Measurements from ENCODE around the gene GDF15.
"Not testable (repeated sequence)": the region's sequence is repeated elsewhere in the genome, so short reads cannot be mapped to it uniquely, and the experiment has no call there.

Gene GDF15

DNA sequence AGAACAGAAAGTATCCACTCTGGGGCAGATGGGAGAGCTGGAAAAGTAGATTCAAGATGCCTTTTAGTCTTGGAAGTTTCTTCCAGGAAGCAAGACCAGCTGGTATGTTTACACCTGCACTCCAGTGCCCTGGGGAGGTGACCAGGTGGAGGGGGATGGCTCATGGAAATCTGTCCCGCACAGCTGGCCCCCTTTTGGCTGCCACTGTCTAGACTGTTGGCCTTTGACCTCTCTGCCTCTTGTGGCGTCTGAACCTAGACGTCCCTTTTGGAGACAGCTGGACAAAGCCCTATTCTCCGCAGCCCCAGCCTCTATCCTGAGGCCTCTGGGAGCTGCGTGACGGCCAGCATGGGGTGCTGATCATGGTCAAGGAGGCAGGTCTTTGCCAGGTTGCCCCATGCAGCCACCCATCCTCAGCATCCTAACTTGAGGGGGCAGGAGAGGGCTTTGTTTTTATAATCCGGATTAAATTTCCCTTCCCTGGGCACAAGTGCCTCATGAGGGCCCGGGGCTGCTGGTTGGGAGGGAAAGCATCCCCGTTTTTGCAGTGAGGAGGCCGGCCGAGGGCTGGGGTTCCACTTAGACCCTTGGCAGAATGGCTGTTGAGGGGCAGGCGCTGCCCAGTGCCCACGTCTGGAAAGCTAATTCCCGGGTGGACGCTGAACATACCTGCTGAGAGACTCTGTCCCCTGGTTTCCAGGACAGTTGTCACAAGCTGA lies 17.3 kb upstream of the GDF15 start:
- H3K4me1 ChIP-seq (ENCODE audit: control insufficient read depth, insufficient read depth, low read length): peaks cover 4% of the 10 kb centered on the region
- H3K36me3 ChIP-seq (ENCODE audit: control insufficient read depth, insufficient read depth, low read length): no peaks in the 10 kb centered on the region
- H3K27ac ChIP-seq (ENCODE audit: low read depth, low read length): no peak overlapping the region
- no peak overlapping the region for H3K4me3 ChIP-seq (ENCODE audit: low read length)
- H3K9ac ChIP-seq (ENCODE audit: low read length): no peak overlapping the region
- H3K27me3 ChIP-seq (ENCODE audit: control insufficient read depth, insufficient read depth, low read length): no peaks in the 10 kb centered on the region

DNA sequence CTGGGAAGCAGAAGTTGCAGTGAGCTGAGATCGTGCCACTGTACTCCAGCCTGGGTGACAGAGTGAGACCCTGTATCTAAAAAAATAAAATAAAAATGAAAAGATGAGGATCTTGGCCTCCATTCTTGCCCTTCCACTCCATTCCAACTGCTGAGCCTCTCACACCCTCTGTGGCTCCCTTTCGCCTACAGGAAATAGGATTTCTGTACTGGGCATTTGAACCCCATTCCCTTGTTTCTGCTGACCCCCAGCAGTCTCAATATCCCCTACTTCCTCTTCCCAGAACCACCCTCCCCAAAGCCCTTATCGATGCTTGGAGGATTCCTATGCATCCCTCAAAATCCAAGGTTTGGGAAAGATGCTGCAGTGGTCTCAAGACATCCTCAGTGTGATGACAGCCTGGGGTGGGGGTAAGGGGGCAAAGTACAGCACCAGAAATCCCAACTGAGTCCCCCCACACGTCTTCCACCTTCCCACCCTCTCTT lies 12.5 kb upstream of the GDF15 start:
- H3K9ac ChIP-seq (ENCODE audit: low read length): no peak overlapping the region
- H3K36me3 ChIP-seq (ENCODE audit: control insufficient read depth, insufficient read depth, low read length): no peaks in the 10 kb centered on the region
- H3K27me3 ChIP-seq (ENCODE audit: control insufficient read depth, insufficient read depth, low read length): no peaks in the 10 kb centered on the region
- no peak overlapping the region for H3K4me3 ChIP-seq (ENCODE audit: low read length)
- peaks cover 5% of the 10 kb centered on the region for H3K4me1 ChIP-seq (ENCODE audit: control insufficient read depth, insufficient read depth, low read length)
- no peak overlapping the region for H3K27ac ChIP-seq (ENCODE audit: low read depth, low read length)

DNA sequence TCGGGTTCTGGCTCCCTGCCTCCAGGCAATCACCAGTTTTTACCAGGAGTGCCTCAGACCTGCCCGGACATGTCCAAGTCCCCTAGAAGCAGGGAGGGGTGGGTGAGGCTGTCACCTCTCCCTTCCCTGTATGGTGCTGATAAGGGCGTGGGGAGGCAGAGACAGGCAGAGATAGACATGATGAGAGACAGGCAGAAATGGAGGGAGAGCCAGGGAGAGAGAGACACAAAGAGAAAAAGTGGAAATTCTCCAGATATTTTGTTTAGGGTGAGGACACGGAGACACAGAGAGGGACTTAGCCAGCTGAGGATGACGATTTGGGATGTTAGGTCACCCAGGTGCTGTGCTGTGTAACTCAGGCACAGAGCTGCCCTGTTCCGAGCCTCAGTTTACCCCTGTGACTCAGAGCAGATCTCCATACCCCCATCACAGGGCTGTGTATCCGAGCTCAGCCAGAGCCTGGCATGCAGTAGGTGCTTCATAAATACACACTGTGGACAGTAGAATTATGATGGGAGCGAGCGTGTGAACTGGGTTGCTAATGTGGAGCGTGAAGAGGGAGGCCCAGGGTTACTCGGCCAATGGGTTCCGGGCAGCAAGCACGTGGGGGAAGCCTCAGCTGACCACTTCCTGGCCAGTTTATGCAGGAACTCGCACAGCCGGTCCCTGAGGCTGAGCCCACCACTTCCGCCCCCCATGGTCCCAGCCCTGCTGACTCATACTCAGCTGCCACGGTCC lies 11.9 kb upstream of the GDF15 start:
- Histone ChIP-seq H3K27ac (ENCODE audit: low read depth, low read length) (peak overlapping the region; percentile 65), H3K36me3 (ENCODE audit: control insufficient read depth, insufficient read depth, low read length) (no peaks in the 10 kb centered on the region), H3K4me3 (ENCODE audit: low read length) (peak overlapping the region; percentile 11), H3K27me3 (ENCODE audit: control insufficient read depth, insufficient read depth, low read length) (no peaks in the 10 kb centered on the region), H3K9ac (ENCODE audit: low read length) (no peak overlapping the region), H3K4me1 (ENCODE audit: control insufficient read depth, insufficient read depth, low read length) (peaks cover 5% of the 10 kb centered on the region)

DNA sequence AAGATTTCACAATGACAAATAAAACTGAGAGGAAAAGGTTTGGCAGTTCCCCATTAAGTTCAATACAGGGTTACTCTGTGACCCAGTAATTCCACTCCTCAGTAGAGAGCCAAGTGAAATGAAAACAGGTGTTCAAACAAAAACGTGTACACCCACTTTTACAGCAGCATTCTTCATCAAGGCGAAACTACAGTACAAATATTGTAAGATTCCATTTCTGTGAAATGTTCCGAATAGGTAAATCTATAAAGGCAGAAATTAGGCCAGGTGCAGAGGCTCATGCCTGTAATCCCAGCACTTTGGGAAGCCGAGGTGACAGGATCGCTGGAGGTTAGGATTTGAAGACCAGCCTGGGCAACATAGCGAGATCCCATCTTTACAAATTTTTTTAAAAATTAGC lies 8.9 kb upstream of the GDF15 start:
- no peak overlapping the region for H3K9ac ChIP-seq (ENCODE audit: low read length)
- H3K36me3 ChIP-seq (ENCODE audit: control insufficient read depth, insufficient read depth, low read length): no peaks in the 10 kb centered on the region
- no peak overlapping the region for H3K4me3 ChIP-seq (ENCODE audit: low read length)
- H3K27ac ChIP-seq (ENCODE audit: low read depth, low read length): no peak overlapping the region
- no peaks in the 10 kb centered on the region for H3K27me3 ChIP-seq (ENCODE audit: control insufficient read depth, insufficient read depth, low read length)
- peaks cover 12% of the 10 kb centered on the region for H3K4me1 ChIP-seq (ENCODE audit: control insufficient read depth, insufficient read depth, low read length)

DNA sequence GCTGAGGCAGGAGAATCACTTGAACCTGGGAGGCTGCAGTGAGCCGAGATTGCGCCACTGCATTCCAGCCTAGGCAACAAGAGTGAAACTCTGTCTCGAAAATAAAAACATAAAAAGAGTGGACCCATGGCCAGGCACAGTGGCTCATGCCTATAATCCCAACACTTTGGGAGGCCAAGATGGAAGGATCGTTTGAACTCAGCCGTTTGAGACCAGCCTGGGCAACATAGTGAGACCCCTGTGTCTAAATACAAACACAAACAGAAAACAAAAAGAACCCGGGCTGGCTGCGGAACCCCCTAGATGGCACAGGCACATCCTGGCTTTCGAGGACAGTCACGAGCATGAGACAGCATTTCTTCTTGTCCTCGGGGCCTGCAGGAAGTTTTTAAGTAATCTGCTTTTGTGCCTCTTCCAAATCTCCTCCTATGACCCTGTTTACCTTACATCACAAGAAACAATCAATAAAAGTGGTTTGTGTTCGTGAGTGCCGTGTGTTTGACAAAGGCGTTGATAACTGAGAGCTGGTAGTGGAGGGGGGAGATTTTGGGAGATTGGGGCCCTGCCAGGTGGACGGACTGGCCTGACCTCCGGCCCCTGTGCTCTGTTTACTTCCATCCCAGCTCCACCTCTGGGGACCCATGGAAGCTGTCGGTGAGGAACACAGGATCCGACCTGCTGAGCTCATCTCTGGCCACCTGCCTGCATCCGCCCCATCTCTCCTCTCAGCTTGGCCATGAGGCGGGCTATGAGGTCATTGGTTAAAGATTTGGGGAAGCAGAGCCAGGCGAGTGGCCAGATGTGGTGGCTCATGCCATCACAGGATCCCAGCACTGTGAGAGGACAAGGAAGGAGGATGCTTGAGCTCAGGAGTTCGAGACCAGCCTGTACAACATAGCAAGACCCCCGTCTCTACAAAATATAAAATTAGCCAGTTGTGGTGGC lies 5.9 kb upstream of the GDF15 start:
- Histone ChIP-seq H3K27ac (ENCODE audit: low read depth, low read length) (peak overlapping the region; percentile 45), H3K9ac (ENCODE audit: low read length) (no peak overlapping the region), H3K4me1 (ENCODE audit: control insufficient read depth, insufficient read depth, low read length) (peaks cover 6% of the 10 kb centered on the region)

DNA sequence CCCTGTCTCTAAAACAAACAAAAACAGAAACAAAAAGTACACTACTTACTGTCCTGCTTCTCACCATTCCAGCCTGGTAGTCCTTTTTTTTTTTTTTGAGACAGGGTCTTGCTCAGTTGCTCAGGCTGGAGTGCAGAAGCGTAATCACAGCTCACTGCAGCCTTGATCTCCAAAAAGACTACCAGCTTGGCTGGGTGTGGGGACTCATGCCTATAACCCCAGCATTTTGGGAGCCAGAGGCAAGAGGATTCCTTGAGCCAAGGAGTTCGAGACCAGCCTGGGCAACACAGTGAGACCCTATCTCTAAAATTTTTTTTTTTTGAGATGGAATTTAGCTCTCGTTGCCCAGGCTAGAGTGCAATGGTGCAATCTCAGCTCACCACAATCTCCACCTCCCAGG lies 5.1 kb upstream of the GDF15 start:
- H3K4me3 ChIP-seq (ENCODE audit: low read length): no peak overlapping the region
- no peaks in the 10 kb centered on the region for H3K27me3 ChIP-seq (ENCODE audit: control insufficient read depth, insufficient read depth, low read length)
- H3K4me1 ChIP-seq (ENCODE audit: control insufficient read depth, insufficient read depth, low read length): peaks cover 6% of the 10 kb centered on the region
- no peaks in the 10 kb centered on the region for H3K36me3 ChIP-seq (ENCODE audit: control insufficient read depth, insufficient read depth, low read length)
- H3K27ac ChIP-seq (ENCODE audit: low read depth, low read length): peak overlapping the region; percentile 45
- no peak overlapping the region for H3K9ac ChIP-seq (ENCODE audit: low read length)

More for the DNA sequence above, 5.9 kb upstream of the GDF15 start:
- H3K27me3 ChIP-seq (ENCODE audit: control insufficient read depth, insufficient read depth, low read length): no peaks in the 10 kb centered on the region
- H3K4me3 ChIP-seq (ENCODE audit: low read length): no peak overlapping the region
- H3K36me3 ChIP-seq (ENCODE audit: control insufficient read depth, insufficient read depth, low read length): no peaks in the 10 kb centered on the region

DNA sequence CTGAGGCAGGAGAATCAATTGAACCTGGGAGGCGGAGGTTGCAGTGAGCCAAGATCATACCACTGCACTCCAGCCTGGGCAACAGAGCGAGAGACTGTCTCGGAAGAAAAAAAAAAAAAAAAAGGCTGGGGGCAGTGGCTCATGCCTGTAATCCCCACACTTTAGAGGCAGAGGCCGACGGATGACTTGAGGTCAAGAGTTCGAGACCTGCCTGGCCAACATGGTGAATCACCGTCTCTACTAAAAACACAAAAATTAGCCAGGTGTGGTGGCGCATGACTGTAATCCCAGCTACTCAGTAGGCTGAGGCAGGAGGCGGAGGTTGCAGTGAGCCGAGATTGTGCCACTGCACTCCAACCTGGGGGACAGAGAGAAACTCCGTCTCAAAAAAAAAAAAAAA lies 2.3 kb upstream of the GDF15 start:
- H3K4me3 ChIP-seq (ENCODE audit: low read length); H3K9ac ChIP-seq (ENCODE audit: low read length); H3K27ac ChIP-seq (ENCODE audit: low read depth, low read length); H3K36me3 ChIP-seq (ENCODE audit: control insufficient read depth, insufficient read depth, low read length); H3K27me3 ChIP-seq (ENCODE audit: control insufficient read depth, insufficient read depth, low read length); H3K4me1 ChIP-seq (ENCODE audit: control insufficient read depth, insufficient read depth, low read length): not testable (repeated sequence)

DNA sequence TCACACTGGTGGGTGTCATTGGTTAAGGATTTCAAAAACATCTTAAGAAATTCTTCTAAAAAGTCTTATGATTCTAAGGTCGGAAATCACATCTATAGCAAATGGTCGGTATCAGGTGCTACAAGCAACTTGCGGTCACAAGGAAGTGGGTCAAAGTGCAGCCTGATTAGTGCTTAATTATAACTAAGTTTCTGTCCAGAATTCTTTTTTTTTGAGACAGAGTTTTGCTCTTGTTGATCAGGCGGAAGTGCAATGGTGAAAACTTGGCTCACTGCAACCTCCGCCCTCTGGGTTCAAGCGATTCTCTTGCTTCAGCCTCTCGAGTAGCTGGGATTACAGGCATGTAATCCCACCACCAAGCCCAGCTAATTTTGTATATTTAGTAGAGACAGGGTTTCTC lies 1.2 kb upstream of the GDF15 start:
- Histone ChIP-seq H3K4me1 (ENCODE audit: control insufficient read depth, insufficient read depth, low read length) (peaks cover 6% of the 10 kb centered on the region), H3K27ac (ENCODE audit: low read depth, low read length) (no peak overlapping the region), H3K36me3 (ENCODE audit: control insufficient read depth, insufficient read depth, low read length) (no peaks in the 10 kb centered on the region), H3K9ac (ENCODE audit: low read length) (no peak overlapping the region), H3K4me3 (ENCODE audit: low read length) (no peak overlapping the region), H3K27me3 (ENCODE audit: control insufficient read depth, insufficient read depth, low read length) (peaks cover 5% of the 10 kb centered on the region)

DNA sequence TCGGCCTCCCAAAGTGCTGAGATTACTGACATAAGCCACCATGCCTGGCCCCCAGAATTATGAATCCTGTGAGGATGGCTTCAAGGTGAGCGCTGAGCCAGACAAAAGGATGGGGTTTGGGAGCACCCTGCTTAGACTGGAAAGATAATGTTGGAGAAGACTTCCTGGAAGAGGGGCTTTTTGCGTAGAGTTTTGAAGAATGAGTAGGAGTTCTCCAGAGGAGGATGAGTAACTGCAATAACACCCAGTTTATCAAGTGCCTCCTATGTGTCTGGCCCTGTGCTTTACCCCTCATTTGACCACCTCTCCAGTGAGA lies 641 bp upstream of the GDF15 start:
- no peak overlapping the region for H3K27ac ChIP-seq (ENCODE audit: low read depth, low read length)
- H3K4me1 ChIP-seq (ENCODE audit: control insufficient read depth, insufficient read depth, low read length): peaks cover 3% of the 10 kb centered on the region
- no peak overlapping the region for H3K9ac ChIP-seq (ENCODE audit: low read length)
- peaks cover 5% of the 10 kb centered on the region for H3K27me3 ChIP-seq (ENCODE audit: control insufficient read depth, insufficient read depth, low read length)
- H3K36me3 ChIP-seq (ENCODE audit: control insufficient read depth, insufficient read depth, low read length): no peaks in the 10 kb centered on the region
- H3K4me3 ChIP-seq (ENCODE audit: low read length): no peak overlapping the region

DNA sequence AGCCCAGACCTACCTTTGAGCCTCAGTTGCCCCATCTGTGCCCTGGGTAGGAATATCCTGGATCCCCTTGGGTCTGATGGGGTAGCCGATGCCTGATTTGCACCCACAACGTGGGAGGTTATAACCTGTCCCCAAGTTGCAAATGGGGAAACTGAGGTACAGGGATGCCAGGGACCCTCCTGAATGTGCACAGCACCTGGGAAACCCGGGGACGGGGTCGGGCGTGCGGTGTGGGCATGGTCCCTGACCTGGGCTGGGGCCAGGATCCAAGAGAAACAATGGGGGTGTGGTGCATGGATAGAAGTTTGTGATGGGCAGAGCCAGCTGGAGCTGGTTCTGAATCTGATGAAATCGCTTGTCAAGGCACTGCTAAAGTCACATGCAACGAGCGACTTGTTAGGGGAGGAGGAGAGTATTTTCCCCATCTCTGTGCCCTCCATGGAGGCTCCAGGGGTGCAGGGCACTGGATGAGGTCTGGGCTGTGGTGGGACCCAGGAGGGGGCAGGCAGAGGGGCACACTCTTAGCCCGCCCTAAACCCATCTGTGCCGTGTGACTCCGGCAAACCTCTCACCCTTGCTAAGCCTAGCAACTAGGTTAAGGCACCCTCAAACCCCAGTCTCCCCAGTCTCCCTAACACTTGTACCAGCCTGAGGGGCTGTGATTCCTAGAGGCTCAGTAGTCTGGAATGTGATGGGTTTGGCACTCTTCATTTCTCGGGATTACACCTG lies 749 bp downstream of the GDF15 start:
- no peaks in the 10 kb centered on the region for H3K4me1 ChIP-seq (ENCODE audit: control insufficient read depth, insufficient read depth, low read length)
- H3K27me3 ChIP-seq (ENCODE audit: control insufficient read depth, insufficient read depth, low read length): peaks cover 5% of the 10 kb centered on the region
- H3K36me3 ChIP-seq (ENCODE audit: control insufficient read depth, insufficient read depth, low read length): no peaks in the 10 kb centered on the region
- H3K27ac ChIP-seq (ENCODE audit: low read depth, low read length): no peak overlapping the region
- no peak overlapping the region for H3K9ac ChIP-seq (ENCODE audit: low read length)
- peak overlapping the region; percentile 55 for H3K4me3 ChIP-seq (ENCODE audit: low read length)

DNA sequence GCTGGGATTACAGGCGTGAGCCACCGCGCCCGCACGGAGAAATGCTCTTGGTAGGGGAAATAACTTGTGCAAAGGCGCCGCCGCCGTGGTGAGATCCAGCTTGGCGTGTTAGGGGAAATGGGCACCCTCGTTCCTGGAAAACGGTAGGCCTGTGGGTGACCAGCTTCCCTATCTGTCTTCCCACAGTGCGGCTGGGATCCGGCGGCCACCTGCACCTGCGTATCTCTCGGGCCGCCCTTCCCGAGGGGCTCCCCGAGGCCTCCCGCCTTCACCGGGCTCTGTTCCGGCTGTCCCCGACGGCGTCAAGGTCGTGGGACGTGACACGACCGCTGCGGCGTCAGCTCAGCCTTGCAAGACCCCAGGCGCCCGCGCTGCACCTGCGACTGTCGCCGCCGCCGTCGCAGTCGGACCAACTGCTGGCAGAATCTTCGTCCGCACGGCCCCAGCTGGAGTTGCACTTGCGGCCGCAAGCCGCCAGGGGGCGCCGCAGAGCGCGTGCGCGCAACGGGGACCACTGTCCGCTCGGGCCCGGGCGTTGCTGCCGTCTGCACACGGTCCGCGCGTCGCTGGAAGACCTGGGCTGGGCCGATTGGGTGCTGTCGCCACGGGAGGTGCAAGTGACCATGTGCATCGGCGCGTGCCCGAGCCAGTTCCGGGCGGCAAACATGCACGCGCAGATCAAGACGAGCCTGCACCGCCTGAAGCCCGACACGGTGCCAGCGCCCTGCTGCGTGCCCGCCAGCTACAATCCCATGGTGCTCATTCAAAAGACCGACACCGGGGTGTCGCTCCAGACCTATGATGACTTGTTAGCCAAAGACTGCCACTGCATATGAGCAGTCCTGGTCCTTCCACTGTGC lies 2.4 kb downstream of the GDF15 start:
- peak overlapping the region; percentile 45 for H3K4me3 ChIP-seq (ENCODE audit: low read length)
- no peak overlapping the region for H3K27ac ChIP-seq (ENCODE audit: low read depth, low read length)
- no peak overlapping the region for H3K9ac ChIP-seq (ENCODE audit: low read length)
- H3K36me3 ChIP-seq (ENCODE audit: control insufficient read depth, insufficient read depth, low read length): no peaks in the 10 kb centered on the region
- H3K4me1 ChIP-seq (ENCODE audit: control insufficient read depth, insufficient read depth, low read length): no peaks in the 10 kb centered on the region
- H3K27me3 ChIP-seq (ENCODE audit: control insufficient read depth, insufficient read depth, low read length): peaks cover 5% of the 10 kb centered on the region

All from rectal smooth muscle tissue (tissue), 1 donor.